Nephron progenitor cell (in vitro differentiated cells): ENCODE results near the gene DNASE1L3.

Source experiments
- DNase-seq: peaks from one replicate; pipeline ENCODE4 v3.0.0; 2021
- H3K27ac Mint-ChIP-seq: 2 replicates; pipeline ENCODE4 v1.8.0; 2021; ENCODE audit warnings: mild to moderate bottlenecking, moderate library complexity, mixed read lengths
- H3K27me3 Mint-ChIP-seq: 2 replicates; pipeline ENCODE4 v1.8.0; 2021; ENCODE audit warnings: mild to moderate bottlenecking, low read depth, mixed read lengths; ENCODE audit not compliant: poor library complexity
- H3K36me3 Mint-ChIP-seq: 2 replicates; pipeline ENCODE4 v1.8.0; 2021; ENCODE audit warnings: low read depth, mixed read lengths
- H3K4me1 Mint-ChIP-seq: 2 replicates; pipeline ENCODE4 v1.8.0; 2021; ENCODE audit warnings: mixed read lengths
- H3K4me3 Mint-ChIP-seq: 2 replicates; pipeline ENCODE4 v1.8.0; 2021; ENCODE audit warnings: mild to moderate bottlenecking, moderate library complexity, mixed read lengths
- H3K9me3 Mint-ChIP-seq: 2 replicates; pipeline ENCODE4 v1.8.0; 2021; ENCODE audit warnings: mild to moderate bottlenecking, moderate library complexity, mixed read lengths
- CTCF ChIP-seq: fragments of 200-600 bp; sonication (generic); IDR thresholded peaks from 2 replicates; pipeline ENCODE4 v1.5.0; 2021; ENCODE audit warnings: antibody characterized with exemption

The DNASE1L3 gene

GRCh38 chr3:58176185-58176530 lies 34.6 kb downstream of the DNASE1L3 start:
- Mint-ChIP-seq H3K9me3 (no peaks in the 10 kb centered on the region), H3K4me1 (peaks cover 29% of the 10 kb centered on the region), H3K27ac (no peak overlapping the region), H3K36me3 (peaks cover 8% of the 10 kb centered on the region), H3K27me3 (peaks cover 18% of the 10 kb centered on the region), H3K4me3 (no peak overlapping the region)
- no peak for DNase-seq
- no peak for TF ChIP-seq CTCF

- Mint-ChIP-seq H3K27ac (no peak overlapping the region), H3K9me3 (no peaks in the 10 kb centered on the region), H3K27me3 (peaks cover 18% of the 10 kb centered on the region), H3K4me3 (no peak overlapping the region), H3K4me1 (peaks cover 29% of the 10 kb centered on the region), H3K36me3 (peaks cover 14% of the 10 kb centered on the region)
- DNase-seq, result no peak
- TF ChIP-seq CTCF, result no peak
Observed at GRCh38 chr3:58175437-58176184, 35.2 kb downstream of the DNASE1L3 start.

GRCh38 chr3:58175187-58175436 lies 35.7 kb downstream of the DNASE1L3 start:
- Mint-ChIP-seq H3K36me3 (peaks cover 19% of the 10 kb centered on the region), H3K9me3 (no peaks in the 10 kb centered on the region), H3K27me3 (peaks cover 21% of the 10 kb centered on the region), H3K4me3 (no peak overlapping the region), H3K4me1 (peaks cover 29% of the 10 kb centered on the region), H3K27ac (no peak overlapping the region)
- DNase-seq, result no peak
- no peak for TF ChIP-seq CTCF

GRCh38 chr3:58173669-58174398 lies 36.9 kb downstream of the DNASE1L3 start:
- Mint-ChIP-seq H3K4me1 (peaks cover 29% of the 10 kb centered on the region), H3K9me3 (no peaks in the 10 kb centered on the region), H3K4me3 (no peak overlapping the region), H3K27me3 (peaks cover 19% of the 10 kb centered on the region), H3K27ac (no peak overlapping the region), H3K36me3 (peaks cover 30% of the 10 kb centered on the region)
- no peak for TF ChIP-seq CTCF
- DNase-seq, result peak; percentile 52

GRCh38 chr3:58173029-58173668 lies 37.6 kb downstream of the DNASE1L3 start:
- peaks cover 36% of the 10 kb centered on the region for H3K4me1 Mint-ChIP-seq
- H3K9me3 Mint-ChIP-seq, result no peaks in the 10 kb centered on the region
- H3K36me3 Mint-ChIP-seq, result peaks cover 37% of the 10 kb centered on the region
- DNase-seq, result no peak
- TF ChIP-seq CTCF, result no peak
- H3K27me3 Mint-ChIP-seq, result peaks cover 12% of the 10 kb centered on the region
- H3K4me3 Mint-ChIP-seq, result no peak overlapping the region
- H3K27ac Mint-ChIP-seq, result no peak overlapping the region
